Hematopoietic multipotent progenitor cell treated with erythropoietin and hydrocortisone succinate and interleukin-3 and kit ligand, for 4 days (in vitro differentiated cells): ENCODE data around the gene RBM23.
"Not testable (repeated sequence)": the region's sequence is repeated elsewhere in the genome, so short reads cannot be mapped to it uniquely, and the experiment has no call there.

Experiments used
- DNase-seq: peaks from one replicate; pipeline ENCODE4 v3.0.0-alpha.2; 2015

Gene RBM23

GRCh38 chr14:22918804-22919600 is at the start of gene RBM23:
Gene RBM23 (minus strand): TSS chr14:22919149.
- peak; percentile 100 for DNase-seq

GRCh38 chr14:22966783-22967269 is 47.9 kb upstream of the RBM23 start:
- no peak for DNase-seq

- DNase-seq = not testable (repeated sequence)
Measured at GRCh38 chr14:22965916-22966782, 47.2 kb upstream of the RBM23 start.

- DNase-seq = no peak
Measured at GRCh38 chr14:22962061-22962676, 43.2 kb upstream of the RBM23 start.

- peak; percentile 59 for DNase-seq
Measured at GRCh38 chr14:22955702-22956569, 37.0 kb upstream of the RBM23 start.

- no peak for DNase-seq
Measured at GRCh38 chr14:22952418-22952817, 33.5 kb upstream of the RBM23 start.

- peak; percentile 41 for DNase-seq
Measured at GRCh38 chr14:22951795-22952194, 32.8 kb upstream of the RBM23 start.

GRCh38 chr14:22945642-22946041 is 26.7 kb upstream of the RBM23 start:
- DNase-seq = no peak

- no peak for DNase-seq
Measured at GRCh38 chr14:22939684-22940083, 20.7 kb upstream of the RBM23 start.

GRCh38 chr14:22935156-22935555 is 16.2 kb upstream of the RBM23 start:
- no peak for DNase-seq

GRCh38 chr14:22932146-22932545 is 13.2 kb upstream of the RBM23 start:
- no peak for DNase-seq

GRCh38 chr14:22929961-22930364 is 11.0 kb upstream of the RBM23 start:
- no peak for DNase-seq

- peak; percentile 100 for DNase-seq
Measured at GRCh38 chr14:22929104-22929960, 10.4 kb upstream of the RBM23 start, which contains the start of gene PRMT5. Gene PRMT5 (minus strand): TSS chr14:22929376. CDS start chr14:22929361, 15 bp downstream.

GRCh38 chr14:22928237-22929103 is 9.5 kb upstream of the RBM23 start:
- peak; percentile 55 for DNase-seq

- no peak for DNase-seq
Measured at GRCh38 chr14:22926316-22926715, 7.4 kb upstream of the RBM23 start.

- no peak for DNase-seq
Measured at GRCh38 chr14:22925513-22925912, 6.6 kb upstream of the RBM23 start.

- no peak for DNase-seq
Measured at GRCh38 chr14:22923746-22924145, 4.8 kb upstream of the RBM23 start.

- DNase-seq = no peak
Measured at GRCh38 chr14:22922294-22922693, 3.3 kb upstream of the RBM23 start.

GRCh38 chr14:22920697-22921096 is 1.7 kb upstream of the RBM23 start:
- DNase-seq = no peak

GRCh38 chr14:22919601-22919921 is 612 bp upstream of the RBM23 start:
- no peak for DNase-seq
